RWPE1 (cell line): ENCODE measurements around the gene RASL11B.

Experiments used
- CTCF ChIA-PET: fragments of 350-600 bp; sonication (Branson Sonifier 250); formaldehyde crosslinking; extraction: SDS; loops from one replicate; lab custom pipeline; 2021; lab: Yijun Ruan, JAX
- POLR2A ChIA-PET: fragments of 400-600 bp; formaldehyde crosslinking; extraction: SDS; loops from one replicate; lab custom pipeline; 2020; ENCODE audit warnings: antibody characterized with exemption; ENCODE audit not compliant: low non-redundant PET; lab: Yijun Ruan, JAX
- DNase-seq: peaks from one replicate; pipeline ENCODE4 v3.0.0; 2012; ENCODE audit warnings: low spot score
- H3K27ac ChIP-seq: fragments of 450-650 bp; 2 replicates; pipeline ENCODE4 v1.5.1; 2017
- TF ChIP-seq, protein P1 (sequence below): fragments of 450-650 bp; conservative IDR thresholded peaks from 2 replicates; pipeline ENCODE4 v1.5.1; 2017; ENCODE audit warnings: low read depth, mild to moderate bottlenecking

The RASL11B gene

DNA sequence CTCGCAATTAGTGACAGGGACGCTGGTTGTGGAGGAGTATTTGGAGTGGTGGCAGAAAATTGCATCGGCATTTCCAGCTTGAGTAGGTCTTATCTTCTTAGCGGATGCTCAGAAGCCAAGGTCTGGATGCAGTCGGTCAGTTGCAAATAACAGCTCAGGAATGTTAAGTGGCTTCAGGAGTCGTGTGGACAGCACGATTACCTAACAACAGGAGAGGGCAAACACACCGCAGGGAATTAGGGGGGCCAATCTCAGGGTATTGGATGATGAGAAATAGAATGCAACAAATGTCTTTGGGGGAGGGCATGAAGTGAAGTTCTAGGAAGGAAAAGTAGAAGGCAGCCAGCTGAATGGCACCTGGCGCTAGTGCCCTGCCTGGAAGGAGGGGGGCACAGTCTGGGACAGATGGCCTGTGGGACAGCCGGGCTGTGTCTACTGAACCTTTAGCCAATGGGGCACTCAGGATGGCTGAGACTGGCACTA lies 11.8 kb downstream of the RASL11B start:
- ChIA-PET POLR2A (no interaction called here), CTCF (no interaction called here)
- H3K27ac ChIP-seq, result no peak overlapping the region
- no peak for DNase-seq
- TF ChIP-seq, protein P1, sequence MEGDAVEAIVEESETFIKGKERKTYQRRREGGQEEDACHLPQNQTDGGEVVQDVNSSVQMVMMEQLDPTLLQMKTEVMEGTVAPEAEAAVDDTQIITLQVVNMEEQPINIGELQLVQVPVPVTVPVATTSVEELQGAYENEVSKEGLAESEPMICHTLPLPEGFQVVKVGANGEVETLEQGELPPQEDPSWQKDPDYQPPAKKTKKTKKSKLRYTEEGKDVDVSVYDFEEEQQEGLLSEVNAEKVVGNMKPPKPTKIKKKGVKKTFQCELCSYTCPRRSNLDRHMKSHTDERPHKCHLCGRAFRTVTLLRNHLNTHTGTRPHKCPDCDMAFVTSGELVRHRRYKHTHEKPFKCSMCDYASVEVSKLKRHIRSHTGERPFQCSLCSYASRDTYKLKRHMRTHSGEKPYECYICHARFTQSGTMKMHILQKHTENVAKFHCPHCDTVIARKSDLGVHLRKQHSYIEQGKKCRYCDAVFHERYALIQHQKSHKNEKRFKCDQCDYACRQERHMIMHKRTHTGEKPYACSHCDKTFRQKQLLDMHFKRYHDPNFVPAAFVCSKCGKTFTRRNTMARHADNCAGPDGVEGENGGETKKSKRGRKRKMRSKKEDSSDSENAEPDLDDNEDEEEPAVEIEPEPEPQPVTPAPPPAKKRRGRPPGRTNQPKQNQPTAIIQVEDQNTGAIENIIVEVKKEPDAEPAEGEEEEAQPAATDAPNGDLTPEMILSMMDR, result no peak

DNA sequence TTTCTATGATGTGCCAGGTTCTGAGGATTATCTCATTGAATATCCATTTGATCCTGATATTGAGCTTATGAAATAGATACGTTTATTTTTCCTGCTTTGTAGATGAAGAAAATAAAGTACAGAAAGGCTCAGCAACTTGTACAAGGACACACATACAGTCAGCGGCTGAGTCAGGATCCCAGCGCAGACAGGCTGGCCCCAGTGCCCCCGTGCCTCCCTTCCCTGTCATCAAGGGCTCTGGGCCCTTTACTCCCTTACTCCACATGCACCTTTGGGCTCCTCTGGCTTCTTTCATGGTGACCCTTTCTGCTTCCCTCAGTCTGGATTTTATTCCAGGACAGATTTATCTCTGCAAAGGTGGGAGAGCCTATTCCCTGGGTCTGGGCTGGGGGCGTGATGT lies 12.8 kb downstream of the RASL11B start:
- DNase-seq, result no peak
- ChIA-PET CTCF (no interaction called here), POLR2A (no interaction called here)
- H3K27ac ChIP-seq, result no peak overlapping the region
- TF ChIP-seq, protein P1, result no peak

DNA sequence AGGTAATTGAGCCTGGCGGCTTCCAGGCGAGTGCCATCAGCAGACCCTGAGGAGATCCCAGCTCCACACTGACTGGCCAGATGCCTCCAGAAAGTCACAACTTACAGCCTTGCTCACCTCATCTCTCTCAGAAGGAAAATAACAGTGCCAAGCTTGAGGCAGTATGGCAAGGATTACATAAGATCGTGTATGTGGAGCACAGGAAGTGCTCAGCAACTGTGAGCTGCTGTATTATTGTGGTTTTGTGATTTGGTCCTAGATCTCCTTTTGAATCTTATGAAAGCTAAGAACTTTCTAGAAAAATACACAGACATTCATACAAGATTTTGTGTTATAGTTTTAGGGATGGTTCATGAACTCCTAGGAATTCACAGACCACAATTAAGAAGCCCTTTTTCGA lies 14.0 kb downstream of the RASL11B start:
- CTCF ChIA-PET, result interaction anchor here (0.8 kb wide), 1 partner anchor 724 kb away, joined by 3 read pairs; no protein-coding TSS in a partner anchor
- TF ChIP-seq, protein P1, result no peak
- H3K27ac ChIP-seq, result no peak overlapping the region

DNA sequence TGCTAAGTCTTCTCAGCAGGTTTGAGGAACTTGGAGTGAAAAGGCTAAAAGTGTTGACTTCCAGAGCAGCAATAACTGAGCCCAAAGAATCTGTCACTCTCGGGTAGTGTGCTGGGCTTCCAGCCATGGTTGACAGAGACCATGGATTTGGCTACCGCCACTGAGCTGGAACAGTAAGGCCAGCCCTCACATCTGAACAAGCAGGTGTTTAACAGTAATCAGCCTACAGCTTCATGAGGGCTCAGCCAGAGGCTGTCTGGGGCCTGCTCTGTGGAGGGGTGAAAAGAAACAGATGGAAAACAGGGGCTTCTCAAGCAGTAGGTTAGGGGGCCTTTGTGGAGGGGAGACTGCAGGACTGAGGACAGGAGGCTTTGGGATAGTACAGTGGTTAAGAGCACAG lies 14.9 kb downstream of the RASL11B start:
- TF ChIP-seq, protein P1, result no peak
- POLR2A ChIA-PET, result no interaction called here
- CTCF ChIA-PET, result interaction anchor here (0.8 kb wide), 1 partner anchor 725 kb away, joined by 3 read pairs; no protein-coding TSS in a partner anchor
- DNase-seq, result no peak
- no peak overlapping the region for H3K27ac ChIP-seq

More for the DNA sequence above, 14.0 kb downstream of the RASL11B start:
- POLR2A ChIA-PET, result no interaction called here
- DNase-seq, result no peak

DNA sequence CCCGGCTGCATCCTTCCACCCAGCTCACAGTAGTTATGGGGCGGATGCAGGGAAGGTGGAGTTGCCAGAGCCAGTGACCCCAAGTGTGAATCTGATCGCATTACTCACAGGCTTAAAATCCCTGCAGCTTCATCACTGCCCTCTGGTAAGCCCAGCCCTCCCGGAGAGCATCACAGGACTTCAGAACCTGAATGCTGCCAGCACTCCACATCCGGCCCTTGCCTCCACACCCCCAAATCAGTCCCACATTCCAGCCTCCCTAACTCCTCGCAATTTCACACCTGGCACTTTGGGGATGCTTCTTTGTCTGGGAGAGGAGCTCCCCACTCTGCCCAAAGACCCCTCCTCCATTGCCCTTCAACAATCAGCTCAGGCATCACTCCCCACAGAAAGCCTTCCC lies 15.6 kb downstream of the RASL11B start:
- TF ChIP-seq, protein P1, result no peak
- ChIA-PET POLR2A (no interaction called here), CTCF (no interaction called here)
- H3K27ac ChIP-seq, result no peak overlapping the region
- DNase-seq, result no peak

DNA sequence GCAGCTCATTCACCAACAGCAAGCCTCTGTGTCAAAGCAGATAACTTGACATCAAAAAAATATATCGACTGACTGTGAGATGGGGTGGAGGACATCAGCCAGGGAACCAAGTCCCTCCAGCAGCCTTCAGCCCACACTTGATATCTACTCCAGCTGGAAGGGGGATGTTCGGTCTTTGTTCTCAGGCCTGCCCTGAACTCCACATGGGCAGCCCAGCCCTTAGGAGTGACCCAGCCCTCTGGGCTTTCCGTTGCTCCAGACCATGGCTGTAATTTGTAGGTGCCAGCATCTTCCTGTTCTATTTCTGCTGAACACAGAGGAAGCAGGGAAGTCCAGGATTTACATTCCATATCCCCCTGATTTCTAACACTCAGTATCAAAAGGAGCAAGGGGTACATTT lies 17.4 kb downstream of the RASL11B start:
- ChIA-PET POLR2A (no interaction called here), CTCF (no interaction called here)
- DNase-seq, result no peak
- no peak overlapping the region for H3K27ac ChIP-seq
- TF ChIP-seq, protein P1, result no peak
